Stimulated activated CD8-positive, alpha-beta memory T cell treated with anti-CD3 and anti-CD28 coated beads, Interleukin-2, amount 100 ng/mL, for 48 hours (primary cell): ENCODE results near the gene TSPO.

Source experiments
- DNase-seq, 2 donors: peaks; one replicate each; pipeline ENCODE4 v3.0.0-alpha.2; 2020; ENCODE audit warnings: low read depth in 2 of 2

TSPO gene

GRCh38 chr22:43202326-43202725 lies 51.0 kb downstream of the TSPO start:
- DNase-seq = no peak

GRCh38 chr22:43202756-43203410 lies 51.5 kb downstream of the TSPO start:
- no peak for DNase-seq

GRCh38 chr22:43203471-43203981 lies 52.2 kb downstream of the TSPO start:
- no peak for DNase-seq

- DNase-seq = no peak
These were observed 53.9 kb downstream of the TSPO start for GRCh38 chr22:43205261-43205691.

- DNase-seq = no peak
These were observed 54.6 kb downstream of the TSPO start for GRCh38 chr22:43205748-43206508.

- DNase-seq = no peak
These were observed 55.3 kb downstream of the TSPO start for GRCh38 chr22:43206509-43207161.

GRCh38 chr22:43207386-43207785 lies 56.0 kb downstream of the TSPO start:
- no peak for DNase-seq

- no peak for DNase-seq
These were observed 56.7 kb downstream of the TSPO start for GRCh38 chr22:43207849-43208702.

- DNase-seq = no peak
These were observed 57.6 kb downstream of the TSPO start for GRCh38 chr22:43208703-43209522.

GRCh38 chr22:43209523-43209890 lies 58.1 kb downstream of the TSPO start:
- DNase-seq = no peak

GRCh38 chr22:43209971-43210370 lies 58.6 kb downstream of the TSPO start:
- DNase-seq = no peak

- no peak for DNase-seq
These were observed 59.5 kb downstream of the TSPO start for GRCh38 chr22:43210631-43211515.

GRCh38 chr22:43211941-43212433 lies 60.6 kb downstream of the TSPO start:
- no peak for DNase-seq

GRCh38 chr22:43212434-43212952 lies 61.1 kb downstream of the TSPO start:
- DNase-seq = no peak
